HCT116 (cell line): Measurements from ENCODE around the gene APBB1IP. TPM values are rescaled to one million over a fixed set of nuclear protein-coding genes. Genes with fewer than 3 reads are reported as not detected.

Source experiments
- ATAC-seq: fragments of 200-7000 bp; cut with Tn5 transposase; 2 replicates; pipeline ENCODE4 v1.9.1; 2020; ENCODE audit warnings: mild to moderate bottlenecking, moderate library complexity
- BruUV-seq: library from RNA; stranded (reverse); fragments of 400-500 nt; replicated peaks from 2 replicates; lab custom pipeline; 2021; lab: Mats Ljungman, UMichigan
- CTCF ChIA-PET: fragments of 300-600 bp; sonication (Branson Sonifier 250); formaldehyde crosslinking; loops from one replicate; lab custom pipeline; 2021; ENCODE audit warnings: antibody characterized with exemption; lab: Charles Lee
- POLR2A ChIA-PET: fragments of 300-600, 350-600 bp; sonication (Branson Sonifier 250); formaldehyde crosslinking; loops from one replicate; lab custom pipeline; 2021; ENCODE audit warnings: antibody characterized with exemption; lab: Charles Lee
- RAD21 ChIA-PET, 2 experiments: fragments of 300-600 bp; sonication (Branson Sonifier 250); formaldehyde crosslinking; loops; one replicate each; lab custom pipeline; 2023; ENCODE audit warnings: low total read pairs in 2 of 2; ENCODE audit not compliant: uncharacterized antibody in 2 of 2, unreplicated experiment in 2 of 2, low non-redundant PET in 1 of 2; lab: Charles Lee
- DNase-seq: peaks from one replicate; pipeline ENCODE4 v3.0.0-alpha.2; 2010; ENCODE audit warnings: low read depth, low spot score
- H2AFZ ChIP-seq: fragments of 200-600 bp; shearing (Covaris generic), sonication (generic); 2 replicates; pipeline ENCODE4 v1.6.1; 2017; ENCODE audit warnings: low read depth, mixed run types, mixed read lengths, antibody characterized with exemption, low read length; ENCODE audit not compliant: poor library complexity, severe bottlenecking
- H3K27ac ChIP-seq: 2 replicates; pipeline ENCODE4 v1.5.1; 2012; ENCODE audit warnings: low read depth, low read length
- H3K27me3 ChIP-seq: fragments of 200-600 bp; sonication (generic); 2 replicates; pipeline ENCODE4 v1.6.1; 2016; ENCODE audit warnings: mixed run types, low read length, mixed read lengths; ENCODE audit not compliant: insufficient read depth
- H3K36me3 ChIP-seq, 2 experiments: fragments of 200-500 bp in 1 of 2; fragments of 200-600 bp in 1 of 2; sonication (Bioruptor generic) in 1 of 2; sonication (generic) in 1 of 2; 2 replicates each; pipeline versions ENCODE4 v1.5.1 to v1.6.1; 2014 to 2016; ENCODE audit warnings: low read length in 2 of 2, inconsistent platforms in 1 of 2, mixed read lengths in 1 of 2, mixed run types in 1 of 2; ENCODE audit not compliant: insufficient read depth in 2 of 2, control insufficient read depth in 1 of 2
- H3K4me1 ChIP-seq, 2 experiments: fragments of 200-600 bp in 1 of 2; sonication (generic) in 1 of 2; 2 replicates each; pipeline versions ENCODE4 v1.5.1 to v1.6.1; 2012 to 2017; ENCODE audit warnings: low read length in 2 of 2, inconsistent platforms in 1 of 2, mild to moderate bottlenecking in 1 of 2, mixed read lengths in 1 of 2, mixed run types in 1 of 2, moderate library complexity in 1 of 2; ENCODE audit not compliant: insufficient read depth in 2 of 2, control insufficient read depth in 1 of 2
- H3K4me2 ChIP-seq: fragments of 200-600 bp; sonication (generic); 2 replicates; pipeline ENCODE4 v1.6.1; 2017; ENCODE audit warnings: mixed run types, low read length, mixed read lengths
- H3K4me3 ChIP-seq, 2 experiments: fragments of 200-600 bp in 1 of 2; sonication (generic) in 1 of 2; replicated peaks in 1 of 2; 2 replicates each; pipeline ENCODE4 v1.5.1; 2011 to 2016; ENCODE audit warnings: low read length in 2 of 2, control low read depth in 1 of 2, low read depth in 1 of 2, mild to moderate bottlenecking in 1 of 2, mixed read lengths in 1 of 2, mixed run types in 1 of 2
- H3K79me2 ChIP-seq: fragments of 200-600 bp; sonication (generic); 2 replicates; pipeline ENCODE4 v1.6.1; 2017; ENCODE audit warnings: mild to moderate bottlenecking, mixed run types, low read length, moderate library complexity, mixed read lengths; ENCODE audit not compliant: insufficient read depth
- H3K9ac ChIP-seq: fragments of 200-600 bp; sonication (generic); 2 replicates; pipeline ENCODE4 v1.6.1; 2016; ENCODE audit warnings: low read length, mixed read lengths
- H3K9me2 ChIP-seq: fragments of 200-600 bp; sonication (generic), shearing (Covaris generic); 2 replicates; pipeline ENCODE4 v1.6.1; 2017; ENCODE audit warnings: mixed run types, mild to moderate bottlenecking, moderate library complexity; ENCODE audit not compliant: insufficient read depth
- H3K9me3 ChIP-seq, 2 experiments: fragments of 200-500 bp in 1 of 2; fragments of 200-600 bp in 1 of 2; sonication (Bioruptor generic) in 1 of 2; sonication (generic) in 1 of 2; 2 replicates each; pipeline ENCODE4 v1.6.1; 2014 to 2017; ENCODE audit warnings: low read length in 2 of 2, mixed read lengths in 2 of 2, inconsistent platforms in 1 of 2, low read depth in 1 of 2, mild to moderate bottlenecking in 1 of 2, mixed run types in 1 of 2, moderate library complexity in 1 of 2; ENCODE audit not compliant: control insufficient read depth in 1 of 2, insufficient read depth in 1 of 2
- H4K20me1 ChIP-seq: fragments of 200-600 bp; sonication (generic), shearing (Covaris generic); 2 replicates; pipeline ENCODE4 v1.6.1; 2017; ENCODE audit warnings: mixed run types, mild to moderate bottlenecking, moderate library complexity; ENCODE audit not compliant: insufficient read depth
- ATF3 ChIP-seq: IDR thresholded peaks from 2 replicates; pipeline ENCODE4 v1.6.1; 2012
- CBX3 ChIP-seq: IDR thresholded peaks from 2 replicates; pipeline ENCODE4 v1.6.1; 2012; ENCODE audit warnings: low read depth
- EZH2 ChIP-seq: fragments of 200-600 bp; sonication (generic); IDR thresholded peaks from 2 replicates; pipeline ENCODE4 v1.6.1; 2017; ENCODE audit warnings: antibody characterized with exemption, mixed run types
- FOSL1 ChIP-seq: IDR thresholded peaks from 2 replicates; pipeline ENCODE4 v1.6.1; 2012; ENCODE audit warnings: low read depth
- JUND ChIP-seq: IDR thresholded peaks from 2 replicates; pipeline ENCODE4 v1.6.1; 2012
- POLR2A ChIP-seq: IDR thresholded peaks from 2 replicates; pipeline ENCODE4 v1.7.0; 2011; ENCODE audit warnings: borderline replicate concordance; ENCODE audit not compliant: insufficient read depth, insufficient read length; ENCODE audit errors: extremely low read depth
- POLR2AphosphoS5 ChIP-seq: IDR thresholded peaks from 2 replicates; pipeline ENCODE4 v1.6.1; 2011; ENCODE audit warnings: mild to moderate bottlenecking, low read depth, low read length, moderate library complexity
- SP1 ChIP-seq: IDR thresholded peaks from 2 replicates; pipeline ENCODE4 v1.6.1; 2012; ENCODE audit warnings: low read depth
- TCF7L2 ChIP-seq: IDR thresholded peaks from 2 replicates; pipeline ENCODE4 v1.7.0; 2011; ENCODE audit warnings: borderline replicate concordance, inconsistent platforms; ENCODE audit not compliant: insufficient read depth, insufficient read length; ENCODE audit errors: extremely low read depth
- YY1 ChIP-seq: IDR thresholded peaks from 2 replicates; pipeline ENCODE4 v1.6.1; 2011; ENCODE audit warnings: low read length, low read depth, moderate library complexity, mild to moderate bottlenecking; ENCODE audit not compliant: insufficient replicate concordance; ENCODE audit errors: extremely low read depth
- ZBTB33 ChIP-seq: IDR thresholded peaks from 2 replicates; pipeline ENCODE4 v1.6.1; 2011; ENCODE audit warnings: mild to moderate bottlenecking, low read length, moderate library complexity; ENCODE audit not compliant: insufficient replicate concordance; ENCODE audit errors: extremely low read depth
- ZNF274 ChIP-seq: fragments of 200-500 bp; sonication (Bioruptor generic); IDR thresholded peaks from 2 replicates; pipeline ENCODE4 v1.6.1; 2014; ENCODE audit warnings: mild to moderate bottlenecking, low read depth, low read length, inconsistent platforms
- intact Hi-C: fragments of 100-400 bp; cut with micrococcal nuclease; formaldehyde crosslinking; loops from 2 replicates; pipeline ENCODE4 v1.10.0; 2022
- total RNA-seq: library from RNA; stranded (reverse); gene quantifications from one replicate; pipeline ENCODE4 v1.2.1, GENCODE V29; 2021; ENCODE audit not compliant: unreplicated experiment

Gene APBB1IP
- total RNA-seq, 1 experiment from 2014 or later, result 0.27 TPM

GRCh38 chr10:26436848-26437247, 1.3 kb upstream of the APBB1IP start:
- ChIA-PET POLR2A (no interaction called here), RAD21 (no interaction called here), CTCF (no interaction called here)
- no peaks in the 10 kb centered on the region for H3K4me1 ChIP-seq
- intact Hi-C loops, result no loop called here
- H3K79me2 ChIP-seq, result no peaks in the 10 kb centered on the region
- H3K27me3 ChIP-seq, result no peaks in the 10 kb centered on the region
- DNase-seq (no peak), ATAC-seq (no peak)
- no peak overlapping the region for H3K4me2 ChIP-seq
- H3K9me2 ChIP-seq, result no peaks in the 10 kb centered on the region
- no peaks in the 10 kb centered on the region for H3K36me3 ChIP-seq
- BruUV-seq, result no TSS peak
- no peaks in the 10 kb centered on the region for H4K20me1 ChIP-seq
- H2AFZ ChIP-seq, result no peak overlapping the region
- no peaks in the 10 kb centered on the region for H3K9me3 ChIP-seq
- no peak for TF ChIP-seq POLR2AphosphoS5
- no peak for TF ChIP-seq YY1
- no peak for TF ChIP-seq SP1
- no peak for TF ChIP-seq JUND
- no peak for TF ChIP-seq FOSL1
- no peak for TF ChIP-seq ATF3
- no peak for TF ChIP-seq ZBTB33
- TF ChIP-seq CBX3, result no peak
- no peak for TF ChIP-seq EZH2
- no peak for TF ChIP-seq POLR2A
- TF ChIP-seq TCF7L2, result no peak
- no peak for TF ChIP-seq ZNF274
- no peak overlapping the region for H3K4me3 ChIP-seq
- no peak overlapping the region for H3K9ac ChIP-seq
- no peak overlapping the region for H3K27ac ChIP-seq
